ENCODE data around the gene FBXL3.

GRCh38 chr13:77065461-77066147 lies 38.6 kb upstream of the FBXL3 start:
- no peak for TF ChIP-seq CTCF (IDR thresholded peaks at IDR 0.05)
- no peak for TF ChIP-seq POLR2A (IDR thresholded peaks at IDR 0.05)

Data from thyroid gland (tissue), 4 donors.